Measurements from ENCODE around the gene PDZRN3. TPM values are rescaled to one million over a fixed set of nuclear protein-coding genes. Genes with fewer than 3 reads are reported as not detected.

The PDZRN3 gene
- total and polyA plus RNA-seq, 2 of the 13 experiments (the other 11 are each of a cell fraction or from before 2014, with no cell fraction given), result not detected

DNA sequence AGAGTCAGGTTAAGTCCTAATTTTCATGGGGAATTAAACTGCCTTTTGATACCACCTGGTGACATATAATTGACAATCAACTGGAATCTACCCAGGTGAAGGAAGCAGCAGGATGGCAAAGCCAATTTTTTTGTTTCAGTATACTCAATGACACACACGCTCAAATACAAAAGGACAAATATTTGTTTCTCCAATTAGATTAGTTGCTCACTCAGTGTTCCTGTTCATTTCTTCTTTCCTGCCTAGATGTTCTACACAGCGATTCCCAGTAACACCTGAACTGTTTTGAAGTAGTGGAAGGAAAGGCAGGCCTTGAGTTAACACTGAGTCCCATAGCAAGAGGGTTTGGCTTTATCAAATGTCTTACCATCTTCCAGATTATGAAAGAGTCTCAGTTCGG, 157.5 kb downstream of the PDZRN3 start:
- H3K9ac ChIP-seq (ENCODE audit: insufficient read depth, low read depth, low read length), result no peak overlapping the region
- no peak overlapping the region for H3K27ac ChIP-seq (ENCODE audit: extremely low read length, insufficient read depth, low read length)
- intact Hi-C loops (cut with micrococcal nuclease; ENCODE audit: unreplicated experiment), result no loop called here
- no peak for ATAC-seq
- H3K4me2 ChIP-seq (ENCODE audit: low read depth, low read length), result no peak overlapping the region
- H3K4me3 ChIP-seq (replicated peaks in 1 of 3; ENCODE audit: insufficient read depth in 1 of 3, low read depth in 2 of 3, low read length in 3 of 3), result no peak overlapping the region
- H3K79me2 ChIP-seq (ENCODE audit: insufficient read depth, low read length), result no peaks in the 10 kb centered on the region
- H3K9me3 ChIP-seq (ENCODE audit: low read length), result no peaks in the 10 kb centered on the region
- 5% methylated on average over 3 of the region's 3 CpGs for WGBS (ENCODE audit: low lambda C conversion rate)
- H3K27me3 ChIP-seq (ENCODE audit: control insufficient read depth in 1 of 2, insufficient read depth in 2 of 2, low read length in 2 of 2), result no peaks in the 10 kb centered on the region
- ChIA-PET CTCF (ENCODE audit: low intra/inter-chr PET ratio, low total read pairs) (no interaction called here), POLR2A (no interaction called here)
- no peak for DNase-seq (ENCODE audit: low spot score)
- TF ChIP-seq ZNF572 (CRISPR knock-in tag; IDR thresholded peaks at IDR 0.05) (no peak), MTF2 (CRISPR knock-in tag; IDR thresholded peaks at IDR 0.05; ENCODE audit: borderline replicate concordance) (no peak), ZBTB7B (CRISPR knock-in tag; IDR thresholded peaks at IDR 0.05) (no peak), ZNF780A (CRISPR knock-in tag; IDR thresholded peaks at IDR 0.05) (no peak)
- TF ChIP-seq, protein P1, sequence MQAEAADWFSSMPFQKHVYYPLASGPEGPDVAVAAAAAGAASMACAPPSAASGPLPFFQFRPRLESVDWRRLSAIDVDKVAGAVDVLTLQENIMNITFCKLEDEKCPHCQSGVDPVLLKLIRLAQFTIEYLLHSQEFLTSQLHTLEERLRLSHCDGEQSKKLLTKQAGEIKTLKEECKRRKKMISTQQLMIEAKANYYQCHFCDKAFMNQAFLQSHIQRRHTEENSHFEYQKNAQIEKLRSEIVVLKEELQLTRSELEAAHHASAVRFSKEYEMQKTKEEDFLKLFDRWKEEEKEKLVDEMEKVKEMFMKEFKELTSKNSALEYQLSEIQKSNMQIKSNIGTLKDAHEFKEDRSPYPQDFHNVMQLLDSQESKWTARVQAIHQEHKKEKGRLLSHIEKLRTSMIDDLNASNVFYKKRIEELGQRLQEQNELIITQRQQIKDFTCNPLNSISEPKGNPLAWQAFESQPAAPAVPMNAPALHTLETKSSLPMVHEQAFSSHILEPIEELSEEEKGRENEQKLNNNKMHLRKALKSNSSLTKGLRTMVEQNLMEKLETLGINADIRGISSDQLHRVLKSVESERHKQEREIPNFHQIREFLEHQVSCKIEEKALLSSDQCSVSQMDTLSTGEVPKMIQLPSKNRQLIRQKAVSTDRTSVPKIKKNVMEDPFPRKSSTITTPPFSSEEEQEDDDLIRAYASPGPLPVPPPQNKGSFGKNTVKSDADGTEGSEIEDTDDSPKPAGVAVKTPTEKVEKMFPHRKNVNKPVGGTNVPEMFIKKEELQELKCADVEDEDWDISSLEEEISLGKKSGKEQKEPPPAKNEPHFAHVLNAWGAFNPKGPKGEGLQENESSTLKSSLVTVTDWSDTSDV (CRISPR knock-in tag; IDR thresholded peaks at IDR 0.05), result no peak
- BruUV-seq (replicated peaks), result no TSS peak
- H4K20me1 ChIP-seq (ENCODE audit: insufficient read depth, low read length), result no peaks in the 10 kb centered on the region
- in situ Hi-C loops (cut with HindIII; ENCODE audit: extremely low pct_ligation_motif_present, low pct_unique_long_range_greater_than_20kb), result no loop called here
- no peaks in the 10 kb centered on the region for H3K36me3 ChIP-seq (replicated peaks in 1 of 2; ENCODE audit: control insufficient read depth in 1 of 2, insufficient read depth in 2 of 2, low read length in 2 of 2)
- no peak overlapping the region for H2AFZ ChIP-seq (ENCODE audit: low read length)
- H3K4me1 ChIP-seq (ENCODE audit: insufficient read depth, low read length), result no peaks in the 10 kb centered on the region
- FAIRE-seq, result no peak

DNA sequence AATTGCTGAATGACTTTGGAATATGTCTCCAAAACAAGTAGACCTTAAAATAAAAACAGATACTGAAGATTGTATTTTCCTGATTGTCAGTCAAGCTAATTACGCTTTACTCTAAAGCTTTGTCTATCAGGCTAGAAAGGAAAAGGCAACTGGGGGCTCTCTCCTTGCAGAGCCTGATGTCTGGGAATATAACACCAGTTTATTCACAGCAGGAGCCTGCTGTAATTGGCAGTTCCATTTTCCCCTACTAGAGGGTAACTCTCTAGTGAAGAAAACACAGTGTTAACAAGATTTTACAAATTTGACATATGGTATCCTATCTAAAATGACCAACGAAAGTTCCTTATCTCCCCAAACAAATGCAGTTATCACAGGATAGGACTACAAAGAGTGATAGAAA, 158.8 kb downstream of the PDZRN3 start:
- no peak overlapping the region for H3K4me2 ChIP-seq (ENCODE audit: low read depth, low read length)
- no peak for FAIRE-seq
- H3K27me3 ChIP-seq (ENCODE audit: control insufficient read depth in 1 of 2, insufficient read depth in 2 of 2, low read length in 2 of 2), result no peaks in the 10 kb centered on the region
- no peak for DNase-seq (ENCODE audit: low spot score)
- no peak overlapping the region for H2AFZ ChIP-seq (ENCODE audit: low read length)
- H3K79me2 ChIP-seq (ENCODE audit: insufficient read depth, low read length), result no peaks in the 10 kb centered on the region
- H3K27ac ChIP-seq (ENCODE audit: extremely low read length, insufficient read depth, low read length), result no peak overlapping the region
- BruUV-seq (replicated peaks), result no TSS peak
- POLR2A ChIA-PET, result no interaction called here
- CTCF ChIA-PET (ENCODE audit: low intra/inter-chr PET ratio, low total read pairs), result no interaction called here
- H3K9ac ChIP-seq (ENCODE audit: insufficient read depth, low read depth, low read length), result no peak overlapping the region
- H3K9me3 ChIP-seq (ENCODE audit: low read length), result no peaks in the 10 kb centered on the region
- in situ Hi-C loops (cut with HindIII; ENCODE audit: extremely low pct_ligation_motif_present, low pct_unique_long_range_greater_than_20kb) (no loop called here), intact Hi-C loops (cut with micrococcal nuclease; ENCODE audit: unreplicated experiment) (no loop called here)
- H4K20me1 ChIP-seq (ENCODE audit: insufficient read depth, low read length), result no peaks in the 10 kb centered on the region
- no peaks in the 10 kb centered on the region for H3K36me3 ChIP-seq (replicated peaks in 1 of 2; ENCODE audit: control insufficient read depth in 1 of 2, insufficient read depth in 2 of 2, low read length in 2 of 2)
- H3K4me3 ChIP-seq (replicated peaks in 1 of 3; ENCODE audit: insufficient read depth in 1 of 3, low read depth in 2 of 3, low read length in 3 of 3), result no peak overlapping the region
- H3K4me1 ChIP-seq (ENCODE audit: insufficient read depth, low read length), result no peaks in the 10 kb centered on the region
- no peak for ATAC-seq
- WGBS (ENCODE audit: low lambda C conversion rate), result 19% methylated on average over 2 of the region's 2 CpGs
- TF ChIP-seq KDM5B (CRISPR knock-in tag; IDR thresholded peaks at IDR 0.05; ENCODE audit: borderline replicate concordance) (no peak), ZNF282 (IDR thresholded peaks at IDR 0.05; ENCODE audit: partially characterized antibody) (no peak), IRX3 (CRISPR knock-in tag; IDR thresholded peaks at IDR 0.05; ENCODE audit: borderline replicate concordance, low read depth) (no peak), HDAC6 (IDR thresholded peaks at IDR 0.05; ENCODE audit: low read depth, low read length) (no peak), BRD4 (CRISPR knock-in tag; IDR thresholded peaks at IDR 0.05) (no peak), ZNF772 (CRISPR knock-in tag; IDR thresholded peaks at IDR 0.05) (no peak), CHD4 (IDR thresholded peaks at IDR 0.05; ENCODE audit: borderline replicate concordance, low read length) (no peak), KAT2B (IDR thresholded peaks at IDR 0.05; ENCODE audit: borderline replicate concordance, low read depth, low read length) (no peak), FOXK2 (IDR thresholded peaks at IDR 0.05) (no peak), MAF1 (CRISPR knock-in tag; IDR thresholded peaks at IDR 0.05; ENCODE audit: borderline replicate concordance) (no peak)
- TF ChIP-seq, protein P2, sequence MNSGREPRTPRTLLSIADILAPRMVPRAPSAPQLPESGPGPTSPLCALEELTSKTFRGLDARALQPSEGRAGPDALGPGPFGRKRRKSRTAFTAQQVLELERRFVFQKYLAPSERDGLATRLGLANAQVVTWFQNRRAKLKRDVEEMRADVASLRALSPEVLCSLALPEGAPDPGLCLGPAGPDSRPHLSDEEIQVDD (CRISPR knock-in tag; IDR thresholded peaks at IDR 0.05; ENCODE audit: borderline replicate concordance), result no peak
- TF ChIP-seq, protein P3, sequence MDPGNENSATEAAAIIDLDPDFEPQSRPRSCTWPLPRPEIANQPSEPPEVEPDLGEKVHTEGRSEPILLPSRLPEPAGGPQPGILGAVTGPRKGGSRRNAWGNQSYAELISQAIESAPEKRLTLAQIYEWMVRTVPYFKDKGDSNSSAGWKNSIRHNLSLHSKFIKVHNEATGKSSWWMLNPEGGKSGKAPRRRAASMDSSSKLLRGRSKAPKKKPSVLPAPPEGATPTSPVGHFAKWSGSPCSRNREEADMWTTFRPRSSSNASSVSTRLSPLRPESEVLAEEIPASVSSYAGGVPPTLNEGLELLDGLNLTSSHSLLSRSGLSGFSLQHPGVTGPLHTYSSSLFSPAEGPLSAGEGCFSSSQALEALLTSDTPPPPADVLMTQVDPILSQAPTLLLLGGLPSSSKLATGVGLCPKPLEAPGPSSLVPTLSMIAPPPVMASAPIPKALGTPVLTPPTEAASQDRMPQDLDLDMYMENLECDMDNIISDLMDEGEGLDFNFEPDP (CRISPR knock-in tag; conservative IDR thresholded peaks at IDR 0.05), result no peak

Data from HepG2 (cell line).